Measurements from ENCODE around the gene PABPC3. TPM values are rescaled to one million over a fixed set of nuclear protein-coding genes. Genes with fewer than 3 reads are reported as not detected.

Gene PABPC3
- total RNA-seq (2014; rRNA removed; shearing (Covaris generic); ENCODE audit: low replicate concordance): 0.63 and 4.9 TPM in 2 replicates

- Histone ChIP-seq H3K36me3 (no peaks in the 10 kb centered on the region), H3K9me3 (peaks cover 2% of the 10 kb centered on the region; the same call in 1 of the 2 replicates), H3K4me3 (peak within 1 kb of the TSS; percentile 42), H3K27me3 (no peaks in the 10 kb centered on the region; the same call in 1 of the 2 replicates)
- DNase-seq: peak; percentile 58
Observed at GRCh38 chr13:25095851-25096453, at the start of gene PABPC3. PABPC3 (plus strand) TSS chr13:25096136; CDS start chr13:25096199, 63 bp downstream.

DNA sequence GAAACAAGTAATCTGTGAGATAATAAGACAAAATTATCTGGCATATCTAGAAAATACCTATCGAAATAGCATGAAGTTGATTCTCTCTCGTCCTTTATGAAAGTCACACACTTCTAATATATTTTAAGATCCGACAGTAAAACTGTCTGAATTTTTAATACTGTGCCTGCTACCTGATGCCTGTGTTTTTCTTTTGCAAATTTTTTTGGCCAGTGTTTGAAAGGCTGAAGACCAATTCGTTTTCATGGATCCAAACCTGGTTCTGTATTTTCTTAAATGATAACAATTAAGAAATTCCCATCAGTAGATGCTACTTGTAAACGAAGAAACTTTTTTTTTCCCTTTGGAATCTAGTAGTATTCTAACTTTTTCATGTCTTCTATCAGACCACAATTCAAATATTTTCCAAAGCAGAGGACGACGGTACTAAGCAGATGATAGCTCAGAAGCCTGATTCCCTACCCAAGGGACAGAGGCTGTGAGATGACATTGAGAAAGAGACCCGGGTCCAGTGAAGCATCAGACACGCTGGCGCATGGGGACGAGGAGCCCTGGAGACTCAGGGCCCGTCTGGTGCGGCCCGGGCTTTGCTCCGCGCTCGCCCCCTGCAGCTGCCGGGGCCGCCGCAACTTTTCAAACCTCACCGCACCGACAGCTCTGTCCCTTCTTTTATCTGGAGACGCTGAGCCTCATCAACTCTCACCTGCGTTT is 49.5 kb upstream of the PABPC3 start:
- peaks cover 5% of the 10 kb centered on the region for H3K9me3 ChIP-seq
- H3K27me3 ChIP-seq: peaks cover 71% of the 10 kb centered on the region
- H3K36me3 ChIP-seq: no peaks in the 10 kb centered on the region
- peak overlapping the region; percentile 31 for H3K4me3 ChIP-seq
- no peak for DNase-seq

DNA sequence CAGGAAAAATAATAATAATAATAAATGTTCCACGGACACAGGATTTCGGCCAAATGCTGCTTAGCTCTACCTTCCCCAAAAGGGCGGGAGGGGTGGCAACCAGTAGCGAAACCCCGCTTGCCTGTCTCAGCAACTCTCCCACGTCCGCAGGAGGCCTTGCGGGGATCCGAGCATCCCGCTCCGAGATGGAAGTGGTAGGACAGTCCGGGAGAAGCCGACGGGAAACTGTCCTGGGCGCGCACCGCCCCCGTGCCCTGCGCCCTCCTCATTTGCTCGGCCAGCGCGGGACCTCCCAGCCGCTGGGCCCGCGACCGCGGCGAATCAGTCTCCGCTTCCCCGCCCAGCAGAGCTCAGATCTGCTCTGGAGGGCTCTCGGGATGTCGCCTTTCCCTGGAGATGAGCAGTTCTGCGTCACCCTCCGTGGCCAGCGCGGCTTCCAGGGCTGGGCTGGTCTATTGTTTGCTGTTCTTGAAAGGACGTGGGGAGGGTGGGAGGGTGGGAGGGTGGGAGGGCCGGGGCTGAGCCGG is 48.9 kb upstream of the PABPC3 start:
- Histone ChIP-seq H3K27me3 (peaks cover 64% of the 10 kb centered on the region), H3K36me3 (no peaks in the 10 kb centered on the region), H3K4me3 (peak overlapping the region; percentile 31), H3K9me3 (peaks cover 7% of the 10 kb centered on the region)
- peak; percentile 16 for DNase-seq

- DNase-seq: no peak
- no peaks in the 10 kb centered on the region for H3K36me3 ChIP-seq
- no peak overlapping the region for H3K4me3 ChIP-seq
- peaks cover 30% of the 10 kb centered on the region for H3K27me3 ChIP-seq
- peaks cover 7% of the 10 kb centered on the region for H3K9me3 ChIP-seq
Observed at GRCh38 chr13:25051065-25051464, 44.9 kb upstream of the PABPC3 start.

- H3K27me3 ChIP-seq: no peaks in the 10 kb centered on the region; the same call in 1 of the 2 replicates
- DNase-seq: no peak
- no peaks in the 10 kb centered on the region for H3K36me3 ChIP-seq
- H3K9me3 ChIP-seq: no peaks in the 10 kb centered on the region
- no peak overlapping the region for H3K4me3 ChIP-seq
Observed at GRCh38 chr13:25059166-25059565, 36.8 kb upstream of the PABPC3 start.

DNA sequence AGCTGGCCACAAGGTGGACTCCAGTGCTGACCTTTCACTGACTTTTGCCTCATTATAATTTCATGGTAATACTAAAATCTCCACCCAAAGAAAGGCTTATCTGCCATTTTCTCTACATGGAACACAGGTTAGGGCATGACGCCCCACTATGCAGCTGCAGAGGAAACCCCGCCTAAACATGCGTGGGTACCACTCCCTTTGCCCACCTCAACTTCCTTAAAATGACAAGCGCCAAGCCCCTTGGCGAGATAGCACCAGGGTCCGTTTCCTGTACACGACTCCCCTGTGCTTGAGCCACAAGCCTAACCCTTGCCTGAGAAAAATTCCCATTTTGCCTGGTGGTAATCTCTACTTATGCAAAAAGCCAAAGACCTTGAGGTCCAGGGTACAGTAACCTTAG is 36.0 kb upstream of the PABPC3 start:
- H3K4me3 ChIP-seq: no peak overlapping the region
- H3K9me3 ChIP-seq: no peaks in the 10 kb centered on the region
- no peak for DNase-seq
- no peaks in the 10 kb centered on the region for H3K36me3 ChIP-seq
- H3K27me3 ChIP-seq: no peaks in the 10 kb centered on the region; the same call in 1 of the 2 replicates

DNA sequence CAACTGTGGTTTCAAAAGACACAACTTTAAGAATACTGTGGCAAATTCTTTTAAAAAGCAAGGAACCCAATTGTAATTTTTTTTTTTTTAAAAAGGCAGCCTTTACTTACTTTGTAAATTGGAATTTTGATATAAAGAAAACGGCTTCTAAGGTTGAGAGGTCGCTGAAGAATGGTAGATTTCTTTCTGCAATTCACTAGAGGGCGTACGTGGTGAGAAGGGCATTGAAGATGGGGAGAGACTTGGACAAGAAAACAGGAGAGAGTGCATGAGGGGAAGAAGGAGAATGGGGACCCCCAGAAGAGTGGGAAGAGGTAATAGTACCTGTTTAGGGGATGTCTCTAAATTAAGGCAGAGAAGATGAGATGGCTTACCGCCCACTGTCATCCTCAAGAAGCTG is 33.5 kb upstream of the PABPC3 start:
- Histone ChIP-seq H3K36me3 (no peaks in the 10 kb centered on the region), H3K9me3 (no peaks in the 10 kb centered on the region), H3K27me3 (peaks cover 4% of the 10 kb centered on the region; the same call in 1 of the 2 replicates), H3K4me3 (no peak overlapping the region)
- no peak for DNase-seq

DNA sequence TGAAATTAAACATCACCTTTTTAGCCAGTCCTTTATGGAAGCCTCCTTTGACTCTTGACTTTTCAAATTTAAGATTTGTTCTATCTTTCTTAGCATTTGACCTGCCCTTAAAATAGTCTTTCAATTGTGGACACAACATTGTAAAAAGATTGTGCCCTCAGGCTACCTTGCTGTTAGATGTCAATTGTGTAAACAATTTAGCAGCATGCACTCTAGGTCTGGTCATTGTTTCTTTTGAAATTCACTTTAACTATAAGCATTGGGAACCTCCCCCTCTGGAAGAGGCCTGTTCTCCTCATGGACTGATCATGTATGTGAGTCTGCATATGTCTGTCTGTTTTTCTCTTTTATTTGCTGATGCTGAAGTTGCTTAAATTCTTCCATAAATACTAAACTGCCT is 31.5 kb upstream of the PABPC3 start:
- no peaks in the 10 kb centered on the region for H3K36me3 ChIP-seq
- peaks cover 4% of the 10 kb centered on the region; the same call in 1 of the 2 replicates for H3K27me3 ChIP-seq
- no peak overlapping the region for H3K4me3 ChIP-seq
- DNase-seq: no peak
- H3K9me3 ChIP-seq: no peaks in the 10 kb centered on the region

GRCh38 chr13:25065974-25066770 is 29.8 kb upstream of the PABPC3 start:
- no peaks in the 10 kb centered on the region for H3K9me3 ChIP-seq
- no peaks in the 10 kb centered on the region for H3K36me3 ChIP-seq
- H3K4me3 ChIP-seq: no peak overlapping the region
- no peak for DNase-seq
- H3K27me3 ChIP-seq: peaks cover 4% of the 10 kb centered on the region; the same call in 1 of the 2 replicates

DNA sequence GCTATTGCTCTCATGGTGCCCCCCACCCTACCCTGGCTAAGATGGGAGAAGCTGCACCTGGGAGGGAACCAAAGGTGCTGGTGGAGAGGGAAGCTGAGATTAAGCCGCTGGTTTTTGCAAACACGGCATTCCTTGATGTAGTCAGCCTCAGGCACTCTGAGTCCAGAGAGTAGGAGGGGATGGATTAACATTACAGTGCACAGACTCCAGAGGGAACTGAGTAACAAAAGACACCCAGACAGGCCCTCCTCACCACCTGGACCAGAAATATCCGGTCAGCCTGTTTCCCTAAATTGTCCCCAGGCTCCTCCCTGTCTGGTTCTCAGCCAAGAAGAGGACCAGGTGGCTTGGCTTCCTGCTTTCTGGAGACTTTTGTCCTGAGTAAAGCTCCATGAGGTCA is 28.9 kb upstream of the PABPC3 start:
- H3K27me3 ChIP-seq: peaks cover 7% of the 10 kb centered on the region; the same call in 1 of the 2 replicates
- H3K36me3 ChIP-seq: no peaks in the 10 kb centered on the region
- no peak for DNase-seq
- no peaks in the 10 kb centered on the region for H3K9me3 ChIP-seq
- no peak overlapping the region for H3K4me3 ChIP-seq

DNA sequence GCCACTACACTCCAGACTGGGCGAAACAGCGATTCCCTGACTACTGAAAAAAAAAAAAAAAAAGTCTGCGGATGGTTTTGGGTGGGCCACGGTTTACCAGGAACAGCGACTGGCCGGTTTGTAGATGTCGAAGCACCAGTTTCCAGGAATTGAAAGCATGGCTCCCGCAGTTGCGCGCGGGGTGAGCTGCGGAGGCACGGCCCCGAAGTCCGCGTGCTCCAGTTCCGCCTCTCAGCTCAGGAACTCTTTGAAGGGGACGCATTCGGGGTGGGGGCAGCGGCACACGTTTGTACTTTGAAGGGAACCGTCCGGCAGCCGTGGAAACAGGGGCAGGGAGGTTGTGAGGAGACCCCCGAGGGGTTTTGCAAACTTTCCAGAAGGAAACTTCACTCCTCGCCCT is 27.1 kb upstream of the PABPC3 start:
- Histone ChIP-seq H3K27me3 (peaks cover 11% of the 10 kb centered on the region; the same call in 1 of the 2 replicates), H3K9me3 (no peaks in the 10 kb centered on the region), H3K4me3 (no peak overlapping the region), H3K36me3 (no peaks in the 10 kb centered on the region)
- DNase-seq: no peak

DNA sequence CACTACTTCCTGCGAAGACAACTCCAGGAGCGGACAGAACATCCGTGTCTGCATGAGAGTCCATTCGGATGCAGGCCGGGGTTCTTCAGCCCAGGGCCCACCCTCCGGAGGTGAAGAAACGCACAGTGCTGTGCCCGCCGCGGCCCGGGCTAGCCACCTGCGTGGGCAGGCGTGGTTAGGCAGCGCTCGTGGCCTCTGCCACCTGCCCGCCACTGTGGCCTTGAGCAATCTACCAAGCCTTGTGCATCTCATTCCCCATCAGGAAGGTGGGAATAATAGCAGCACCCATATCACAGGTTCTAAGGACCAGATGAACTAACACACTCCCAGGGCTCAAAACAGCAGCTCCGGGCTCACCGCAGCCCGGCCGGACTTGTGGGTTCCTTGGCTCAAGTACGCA is 26.7 kb upstream of the PABPC3 start:
- Histone ChIP-seq H3K9me3 (no peaks in the 10 kb centered on the region), H3K4me3 (no peak overlapping the region), H3K36me3 (no peaks in the 10 kb centered on the region), H3K27me3 (peaks cover 11% of the 10 kb centered on the region; the same call in 1 of the 2 replicates)
- no peak for DNase-seq

DNA sequence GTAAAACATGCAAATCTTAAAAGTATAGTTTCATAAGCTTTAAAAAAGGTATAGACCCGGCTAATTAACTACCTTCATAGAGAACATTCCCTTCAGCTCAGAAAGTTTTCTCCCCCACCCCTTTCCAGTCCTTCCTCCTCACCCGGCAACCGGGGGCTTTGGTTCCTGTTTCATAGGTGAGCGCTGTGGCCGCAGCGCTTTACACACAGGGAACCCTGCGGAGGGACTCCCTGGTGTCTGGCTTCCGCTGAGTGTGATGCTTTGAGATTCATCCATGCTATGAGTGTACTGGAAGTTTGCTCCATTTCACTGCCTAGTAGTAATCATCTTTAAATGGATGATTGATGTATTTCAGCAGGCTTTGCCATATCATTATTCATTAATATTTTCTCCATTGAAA is 26.0 kb upstream of the PABPC3 start:
- no peaks in the 10 kb centered on the region for H3K9me3 ChIP-seq
- H3K27me3 ChIP-seq: peaks cover 11% of the 10 kb centered on the region; the same call in 1 of the 2 replicates
- H3K4me3 ChIP-seq: no peak overlapping the region
- no peak for DNase-seq
- H3K36me3 ChIP-seq: no peaks in the 10 kb centered on the region

DNA sequence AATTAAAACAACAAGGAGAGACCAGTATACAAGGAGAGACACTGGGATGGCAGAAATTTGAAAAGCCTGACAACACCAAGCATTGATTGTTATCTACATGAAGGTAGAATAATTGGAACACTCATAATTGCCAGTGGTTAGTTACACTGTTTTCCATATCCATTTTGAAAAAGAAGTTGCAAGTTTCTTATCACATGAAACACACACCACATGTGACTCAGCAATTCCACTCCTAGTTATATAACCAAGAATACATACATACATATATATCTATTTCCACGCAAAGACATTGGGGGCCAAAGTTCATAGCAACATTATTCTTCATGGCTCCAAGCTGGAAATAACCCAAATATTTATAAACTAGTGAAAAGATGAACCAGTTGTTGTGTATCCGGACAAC is 15.2 kb upstream of the PABPC3 start:
- no peaks in the 10 kb centered on the region for H3K9me3 ChIP-seq
- no peak for DNase-seq
- H3K4me3 ChIP-seq: no peak overlapping the region
- peaks cover 8% of the 10 kb centered on the region for H3K27me3 ChIP-seq
- no peaks in the 10 kb centered on the region for H3K36me3 ChIP-seq

DNA sequence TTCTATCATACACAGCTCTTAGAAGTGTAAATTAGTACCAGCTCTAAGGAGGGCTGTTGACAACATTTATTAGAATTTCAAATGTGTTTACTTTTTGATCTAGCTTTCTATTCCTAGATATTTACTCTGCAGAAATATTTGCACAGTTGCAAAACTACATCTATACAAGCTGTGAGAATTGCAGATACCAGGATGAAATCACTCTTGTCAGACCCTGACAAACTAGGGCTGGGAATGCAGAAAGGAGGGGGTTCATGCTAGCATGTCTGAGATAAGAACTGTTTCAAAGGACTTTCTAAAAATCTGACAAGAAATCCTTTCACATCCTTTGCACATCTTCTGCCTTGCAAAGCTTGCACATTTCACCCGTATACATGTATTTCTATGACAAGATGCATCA is 11.8 kb upstream of the PABPC3 start:
- DNase-seq: no peak
- Histone ChIP-seq H3K9me3 (no peaks in the 10 kb centered on the region), H3K36me3 (no peaks in the 10 kb centered on the region), H3K27me3 (peaks cover 3% of the 10 kb centered on the region), H3K4me3 (no peak overlapping the region)

- Histone ChIP-seq H3K4me3 (no peak overlapping the region), H3K27me3 (peaks cover 3% of the 10 kb centered on the region), H3K36me3 (no peaks in the 10 kb centered on the region), H3K9me3 (no peaks in the 10 kb centered on the region)
- DNase-seq: no peak
Observed at GRCh38 chr13:25085125-25085742, 10.7 kb upstream of the PABPC3 start.
